Right lobe of liver (tissue), 6 donors: Measurements from ENCODE around the gene KBTBD13. TPM values are rescaled to one million over a fixed set of nuclear protein-coding genes. Genes with fewer than 3 reads are reported as not detected.

ENCODE experiments used
- ATAC-seq, 4 donors: fragments of 200-7000 bp; cut with Tn5 transposase; one replicate each; pipeline ENCODE4 v1.9.1; 2020; ENCODE audit warnings: mild to moderate bottlenecking in 4 of 4, moderate library complexity in 4 of 4
- DNase-seq, 3 donors: peaks; one replicate each; pipeline ENCODE4 v3.0.0-alpha.2; 2020
- H3K27ac ChIP-seq, 3 donors: fragments of 200-600 bp; one replicate each; pipeline ENCODE4 v1.8.0; 2022
- H3K27me3 ChIP-seq, 2 donors: fragments of 200-600 bp; one replicate each; pipeline ENCODE4 v1.8.0; 2022
- H3K36me3 ChIP-seq, 4 donors: fragments of 200-600 bp; sonication (generic) in 1 of 4; one replicate each; pipeline versions ENCODE4 v1.5.1 to v1.8.0; 2017 to 2022; ENCODE audit warnings: control low read depth in 1 of 4
- H3K4me1 ChIP-seq, 4 donors: fragments of 200-600 bp; sonication (generic) in 1 of 4; one replicate each; pipeline versions ENCODE4 v1.5.1 to v1.8.0; 2017 to 2022; ENCODE audit warnings: control low read depth in 1 of 4
- H3K4me3 ChIP-seq, 3 donors: fragments of 200-600 bp; one replicate each; pipeline ENCODE4 v1.8.0; 2022
- H3K9me3 ChIP-seq, 4 donors: fragments of 200-600 bp; sonication (generic) in 1 of 4; one replicate each; pipeline versions ENCODE4 v1.5.1 to v1.8.0; 2017 to 2022; ENCODE audit warnings: control low read depth in 1 of 4
- CTCF ChIP-seq, 4 donors: fragments of 200-600 bp in 3 of 4; fragments of 450-650 bp in 1 of 4; IDR thresholded peaks; one replicate each; pipeline versions ENCODE4 v1.5.1 to v1.8.0; 2016 to 2022; ENCODE audit warnings: antibody characterized with exemption in 4 of 4, mild to moderate bottlenecking in 2 of 4
- POLR2A ChIP-seq: fragments of 450-650 bp; IDR thresholded peaks from one replicate; pipeline ENCODE4 v1.6.1; 2017; ENCODE audit warnings: antibody characterized with exemption, mild to moderate bottlenecking
- WGBS: methylation state at CpG from one replicate; pipeline ENCODE4 v1.1.6; 2018; ENCODE audit warnings: low coverage, low lambda C conversion rate; ENCODE audit not compliant: insufficient coverage; ENCODE audit errors: missing lambda C conversion rate; 5-methylcytosine and 5-hydroxymethylcytosine counted together
- intact Hi-C, 2 donors: fragments of 100-400 bp; cut with DNase I; formaldehyde crosslinking; loops; one replicate each; pipeline versions ENCODE4 v1.11.2 to v1.14.1; 2022
- total RNA-seq, 6 experiments: library from RNA; depleted of rRNA in 2 of 6; stranded (reverse); fragments of >200 nt in 2 of 6; fragmentation: NEBNext Ultra II Directional in 3 of 6; extraction: Animal tissue kit (Norgen Biotek cat#: 25700) in 3 of 6; gene quantifications; one replicate each; pipeline versions ENCODE4 v1.1.0 to v1.2.4, GENCODE V29; 2016 to 2023
- donor health status: DM: no; HTN: yes; CAD: no.
- donor health status: DM: no; HTN: no; CAD: no.
- donor health status: DM: no; HTN: no; CAD: no.
- donor health status: DM: no; HTN: yes; CAD: no.
- donor health status: DM: no; HTN: yes; CAD: no.

The KBTBD13 gene
- total RNA-seq, 6 experiments from 2014 or later, result not detected

- no peak for DNase-seq
- TF ChIP-seq CTCF (IDR thresholded peaks at IDR 0.05) (no peak), POLR2A (no peak)
- Histone ChIP-seq H3K9me3 (no peaks in the 10 kb centered on the region), H3K4me1 (no peaks in the 10 kb centered on the region), H3K36me3 (peaks cover 0 to 17% (median 0%) of the 10 kb centered on the region in 4 donors), H3K4me3 (no peak overlapping the region), H3K27me3 (no peaks in the 10 kb centered on the region), H3K27ac (no peak overlapping the region)
- intact Hi-C loops, result no loop called here
- ATAC-seq, result no peak
- WGBS, result 94% methylated on average over 3 of the region's 5 CpGs
These were observed 28.5 kb downstream of the KBTBD13 start for GRCh38 chr15:65105038-65105437.

GRCh38 chr15:65106011-65106590 lies 29.6 kb downstream of the KBTBD13 start:
- TF ChIP-seq CTCF (IDR thresholded peaks at IDR 0.05) (no peak), POLR2A (no peak)

GRCh38 chr15:65110676-65111292 lies 34.2 kb downstream of the KBTBD13 start:
- intact Hi-C loops, result no loop called here
- Histone ChIP-seq H3K4me3 (no peak overlapping the region), H3K36me3 (peaks cover 0 to 36% (median 9%) of the 10 kb centered on the region in 4 donors), H3K4me1 (no peaks in the 10 kb centered on the region), H3K9me3 (no peaks in the 10 kb centered on the region), H3K27ac (no peak overlapping the region), H3K27me3 (no peaks in the 10 kb centered on the region)
- TF ChIP-seq POLR2A (no peak), CTCF (IDR thresholded peaks at IDR 0.05) (no peak)
- 8% methylated on average over 3 of the region's 3 CpGs for WGBS
- peak in 1 of 3 donors; percentile 56 for DNase-seq
- ATAC-seq, result peak; percentile 64 to 98 (median 78)

More at GRCh38 chr15:65106011-65106590, 29.6 kb downstream of the KBTBD13 start:
- ATAC-seq, result no peak
- no peaks in the 10 kb centered on the region for H3K27me3 ChIP-seq
- H3K9me3 ChIP-seq, result no peaks in the 10 kb centered on the region
- no peak overlapping the region for H3K4me3 ChIP-seq
- 87% methylated on average over 6 of the region's 6 CpGs for WGBS
- no peaks in the 10 kb centered on the region for H3K4me1 ChIP-seq
- peaks cover 0 to 17% (median 0%) of the 10 kb centered on the region in 4 donors for H3K36me3 ChIP-seq
- intact Hi-C loops, result no loop called here
- H3K27ac ChIP-seq, result no peak overlapping the region
- DNase-seq, result no peak

- 92% methylated on average over 2 of the region's 2 CpGs for WGBS
- intact Hi-C loops, result no loop called here
- Histone ChIP-seq H3K9me3 (no peaks in the 10 kb centered on the region), H3K27me3 (no peaks in the 10 kb centered on the region), H3K4me3 (no peak within 1 kb of the TSS), H3K4me1 (no peaks in the 10 kb centered on the region), H3K36me3 (peaks cover 0 to 62% (median 21%) of the 10 kb centered on the region in 4 donors), H3K27ac (no peak within 1 kb of the TSS)
- DNase-seq, result no peak
- TF ChIP-seq POLR2A (no peak), CTCF (IDR thresholded peaks at IDR 0.05) (no peak)
- ATAC-seq, result no peak
These were observed 38.5 kb downstream of the KBTBD13 start, which contains the start of gene UBAP1L for GRCh38 chr15:65115086-65115485. Gene UBAP1L (minus strand): TSS chr15:65115200. CDS start chr15:65106215, 8,985 bp downstream.
